Activated T-cell treated with anti-CD3 and anti-CD28 coated beads, Interleukin-2, amount 50 U/mL, for 1 hour (primary cell): Measurements from ENCODE around the gene CDYL2.
"Not testable (repeated sequence)": the region's sequence is repeated elsewhere in the genome, so short reads cannot be mapped to it uniquely, and the experiment has no call there.

Source experiments
- DNase-seq: peaks from one replicate; pipeline ENCODE4 v3.0.0-alpha.2; 2020

CDYL2 gene

DNA sequence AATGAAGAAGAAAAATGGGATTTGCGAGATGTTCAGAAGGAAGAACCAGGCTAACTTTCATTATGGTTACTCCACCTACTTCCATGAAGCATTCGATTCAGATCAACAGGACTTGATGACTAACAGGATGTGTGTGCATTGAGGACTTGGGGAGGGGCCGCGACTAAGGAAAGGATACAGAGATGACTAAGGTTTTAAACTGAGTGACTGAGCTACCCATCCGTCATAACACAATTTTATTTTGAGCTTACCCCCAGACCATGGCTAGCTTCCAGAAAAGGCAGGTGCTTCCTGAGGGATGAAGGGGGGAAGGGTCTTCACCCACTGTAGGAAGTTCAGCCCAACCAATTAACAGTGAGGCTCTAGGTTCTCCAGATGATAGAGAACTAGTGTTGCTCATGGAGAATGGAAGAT, 2.5 kb upstream of the CDYL2 start:
- no peak for DNase-seq

DNA sequence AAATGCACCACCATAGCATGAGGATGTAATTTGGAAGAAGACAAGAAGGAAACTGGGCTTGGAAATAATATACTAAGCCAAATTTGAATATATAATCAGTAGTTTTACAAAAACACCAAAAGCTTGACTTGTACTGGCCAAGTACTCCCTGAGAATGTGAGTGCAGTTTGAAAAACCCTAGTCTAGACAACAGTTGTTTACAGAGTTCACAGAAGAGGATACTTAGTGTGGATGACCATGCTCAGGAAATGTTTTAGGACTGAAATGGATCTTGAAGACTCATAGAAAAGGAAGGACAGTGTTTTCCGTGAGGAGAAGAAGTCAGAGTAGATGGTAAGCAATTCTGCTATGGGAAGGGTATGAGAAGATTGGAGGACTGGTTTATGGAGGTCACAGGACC, 1.9 kb upstream of the CDYL2 start:
- no peak for DNase-seq

DNA sequence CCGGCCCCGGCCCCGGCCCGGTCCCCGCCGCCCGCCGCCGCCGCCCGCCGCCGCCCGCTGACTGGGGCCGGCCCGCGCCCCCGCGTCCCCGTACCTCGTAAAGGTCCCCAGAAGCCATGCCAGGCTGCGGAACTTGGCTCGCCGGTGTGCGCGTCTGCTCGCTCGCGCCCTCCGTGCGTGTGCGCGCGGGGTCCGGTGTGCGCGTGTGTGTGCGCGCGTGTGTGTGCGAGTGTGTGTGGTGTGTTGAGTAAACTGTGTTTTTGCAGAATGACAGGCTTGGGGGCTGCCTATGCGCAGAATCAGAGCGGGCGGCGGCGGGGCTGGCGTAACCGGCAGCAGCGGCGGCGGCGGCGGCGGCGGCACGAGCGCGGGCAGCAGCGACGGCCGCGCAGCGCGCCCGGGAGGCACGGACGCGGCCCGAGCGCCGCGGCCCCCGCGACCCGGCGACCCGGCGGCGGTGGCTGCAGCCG, 307 bp downstream of the CDYL2 start:
- peak; percentile 65 for DNase-seq

DNA sequence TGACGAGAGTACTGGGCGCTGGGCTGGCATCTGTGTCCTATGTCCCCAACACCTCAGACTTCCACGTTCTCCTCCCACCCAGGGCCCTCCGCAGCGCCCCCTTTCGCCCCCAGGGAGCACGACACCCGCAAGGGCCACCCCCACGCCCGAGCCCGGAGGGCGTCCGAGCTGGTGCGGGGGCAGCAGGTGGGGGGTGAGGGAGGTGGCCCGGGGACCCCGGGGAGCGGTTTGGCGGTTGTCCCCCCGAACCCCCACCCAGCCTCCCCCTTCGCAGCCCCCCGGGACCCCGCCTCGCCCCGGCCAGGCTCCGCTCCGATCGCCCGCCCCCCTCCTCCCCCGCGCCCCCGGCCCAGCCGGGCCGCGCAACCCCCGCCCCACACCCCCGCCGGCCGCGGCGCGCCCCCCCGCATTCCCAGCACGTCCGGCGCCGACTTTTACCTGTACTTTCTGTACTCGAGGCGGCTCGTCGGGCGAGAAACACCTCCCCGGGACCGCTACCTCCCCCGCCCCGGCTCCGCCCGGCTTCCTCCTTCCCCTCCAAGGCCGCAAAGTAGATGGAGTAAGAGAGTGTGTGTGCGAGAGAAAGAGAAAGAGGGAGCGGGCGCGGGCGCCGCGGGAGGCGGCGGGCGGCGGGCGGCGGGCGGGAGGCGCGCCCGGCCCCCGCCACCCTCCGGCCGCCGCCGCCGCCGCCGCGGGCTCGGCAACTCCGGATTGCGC, 901 bp downstream of the CDYL2 start:
- DNase-seq = peak; percentile 52

DNA sequence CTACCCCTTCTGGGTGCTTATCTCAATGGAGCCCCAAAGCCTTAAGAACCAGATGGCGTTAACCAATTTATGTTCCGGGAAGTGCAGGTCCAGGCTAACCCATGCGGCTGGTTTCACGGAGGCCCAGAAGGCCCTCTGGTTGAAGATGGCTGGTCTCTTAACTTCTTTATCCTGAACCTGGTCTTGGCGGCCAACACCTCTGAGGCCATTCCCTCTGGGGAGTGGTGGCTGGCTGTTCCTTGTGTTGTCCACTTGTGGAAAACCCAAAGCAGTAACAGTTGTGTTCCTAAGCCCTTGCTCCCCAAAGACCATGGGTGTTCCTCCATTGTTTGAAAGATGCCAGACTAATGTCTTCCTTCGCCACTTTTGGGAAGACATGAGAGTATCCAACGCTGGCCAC, 1.5 kb downstream of the CDYL2 start:
- DNase-seq = no peak

DNA sequence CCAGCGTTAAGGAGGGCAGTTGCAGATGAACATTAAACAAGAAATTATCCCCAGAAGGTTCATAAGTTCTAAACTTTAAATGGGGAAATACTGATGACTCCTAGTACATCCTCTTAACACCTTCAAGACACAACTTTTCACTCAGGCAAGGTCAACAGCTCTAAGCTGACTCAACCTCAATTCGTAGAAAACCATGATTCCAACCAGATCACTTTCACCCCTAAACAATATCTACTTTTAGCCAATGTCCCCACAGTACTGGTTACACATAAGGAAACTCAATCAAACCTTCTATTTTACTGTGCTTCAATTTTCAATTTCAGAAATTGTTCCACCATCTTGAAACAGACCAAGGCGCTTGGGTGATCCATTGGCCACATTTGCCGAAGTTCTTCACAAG, 2.3 kb downstream of the CDYL2 start:
- DNase-seq = no peak

DNA sequence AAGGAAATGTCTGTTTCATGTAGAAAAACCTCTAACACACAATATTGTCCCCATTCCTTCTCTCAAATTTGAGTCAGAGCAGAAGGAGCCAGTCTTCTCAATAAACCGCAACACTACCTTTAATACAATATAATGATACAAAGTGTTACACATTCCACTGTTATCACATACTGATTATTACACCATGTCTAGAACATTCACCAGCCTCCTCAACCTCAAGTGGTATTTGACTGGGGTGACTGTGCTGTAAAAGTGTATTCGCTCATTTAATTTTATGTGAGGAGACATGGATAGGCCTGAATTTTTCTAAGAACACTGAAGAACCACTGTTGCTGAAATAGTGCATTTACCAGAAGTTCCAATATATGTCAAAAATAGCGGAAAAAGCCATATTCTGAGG, 10.3 kb downstream of the CDYL2 start:
- DNase-seq = no peak

DNA sequence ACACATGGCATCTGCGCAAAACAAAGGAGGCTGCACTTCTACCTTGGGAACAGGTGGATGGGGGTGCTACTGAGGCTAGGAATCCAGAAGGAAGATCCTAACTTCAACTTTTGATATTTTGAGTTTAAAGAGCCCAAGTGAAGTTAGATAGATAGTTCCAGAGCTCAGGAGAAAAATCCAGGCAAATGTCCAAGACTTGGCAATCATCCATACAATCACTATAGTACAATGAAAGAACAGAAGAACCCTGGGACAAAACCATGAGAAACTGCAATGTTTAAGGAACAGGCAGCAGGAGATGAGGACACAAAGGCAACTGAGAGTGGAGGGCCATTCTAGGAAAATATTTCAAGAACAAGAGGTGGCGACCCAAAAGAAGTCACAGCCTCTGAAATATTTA, 12.4 kb downstream of the CDYL2 start:
- no peak for DNase-seq

DNA sequence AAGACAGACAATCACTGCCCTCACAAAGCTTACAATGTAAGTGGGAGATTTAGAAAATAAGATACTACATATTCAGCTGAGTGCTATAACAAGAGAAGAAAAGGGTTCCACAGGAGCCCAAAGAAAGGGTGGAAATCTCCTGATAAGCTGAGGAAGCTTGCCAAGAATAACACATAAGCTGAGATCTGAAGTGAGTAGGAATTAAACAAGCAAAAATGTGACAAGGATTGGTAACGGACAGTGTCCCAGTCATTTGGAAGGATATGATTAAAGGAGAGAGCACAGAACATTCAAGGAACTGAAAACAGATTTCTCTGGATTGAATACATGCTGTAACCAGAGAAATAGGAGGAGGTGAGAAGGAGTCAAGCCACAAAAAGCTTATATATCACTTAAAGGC, 13.0 kb downstream of the CDYL2 start:
- no peak for DNase-seq

DNA sequence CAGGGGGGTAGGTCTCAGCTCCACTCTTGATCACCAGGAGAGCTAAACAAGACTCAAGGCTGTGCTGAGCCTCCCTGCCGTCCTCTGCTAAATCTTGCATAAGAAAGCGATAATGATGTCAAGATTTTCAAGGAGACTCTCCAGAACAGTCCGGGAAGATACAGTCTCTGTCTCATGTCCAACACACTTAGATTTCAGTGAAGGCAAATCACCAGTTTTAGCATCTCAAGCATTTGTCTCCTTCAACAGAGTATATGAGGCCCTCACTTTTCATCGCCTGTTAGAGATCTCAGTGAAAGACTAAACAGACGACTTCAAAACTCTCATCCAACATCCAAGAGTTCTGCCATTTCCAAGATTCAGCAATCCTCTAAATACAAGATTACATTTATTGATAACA, 13.6 kb downstream of the CDYL2 start:
- DNase-seq = no peak

DNA sequence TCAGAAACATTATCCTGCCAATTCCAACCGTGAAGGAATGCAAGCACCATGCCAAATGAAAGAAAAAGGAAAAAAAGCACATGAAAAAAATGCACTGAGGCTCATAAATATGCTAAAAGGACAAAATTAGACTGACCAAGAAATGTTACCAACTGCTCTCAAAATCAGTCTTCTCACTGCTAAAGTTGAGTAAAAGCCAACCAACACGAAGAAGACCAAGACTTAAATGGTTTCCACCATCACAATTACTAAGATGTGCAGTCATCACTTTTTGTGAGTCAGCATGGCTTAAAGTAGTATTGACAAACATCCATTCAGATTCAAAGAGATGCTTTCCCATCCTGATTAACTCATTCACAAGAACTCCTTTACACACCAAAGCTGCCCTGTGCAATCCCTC, 16.4 kb downstream of the CDYL2 start:
- no peak for DNase-seq

DNA sequence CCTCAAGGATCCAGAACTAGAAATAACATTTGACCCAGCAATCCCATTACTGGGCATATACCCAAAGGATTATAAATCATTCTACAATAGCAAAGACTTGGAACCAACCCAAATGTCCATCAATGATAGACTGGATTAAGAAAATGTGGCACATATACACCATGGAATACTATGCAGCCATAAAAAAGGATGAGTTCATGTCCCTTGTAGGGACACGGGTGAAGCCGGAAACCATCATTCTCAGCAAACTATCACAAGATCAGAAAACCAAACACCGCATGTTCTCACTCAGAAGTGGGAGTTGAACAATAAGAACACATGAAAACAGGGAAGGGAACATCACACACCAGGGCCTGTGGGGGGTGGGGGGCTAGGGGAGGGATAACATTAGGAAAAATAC, 17.8 kb downstream of the CDYL2 start:
- DNase-seq = not testable (repeated sequence)

DNA sequence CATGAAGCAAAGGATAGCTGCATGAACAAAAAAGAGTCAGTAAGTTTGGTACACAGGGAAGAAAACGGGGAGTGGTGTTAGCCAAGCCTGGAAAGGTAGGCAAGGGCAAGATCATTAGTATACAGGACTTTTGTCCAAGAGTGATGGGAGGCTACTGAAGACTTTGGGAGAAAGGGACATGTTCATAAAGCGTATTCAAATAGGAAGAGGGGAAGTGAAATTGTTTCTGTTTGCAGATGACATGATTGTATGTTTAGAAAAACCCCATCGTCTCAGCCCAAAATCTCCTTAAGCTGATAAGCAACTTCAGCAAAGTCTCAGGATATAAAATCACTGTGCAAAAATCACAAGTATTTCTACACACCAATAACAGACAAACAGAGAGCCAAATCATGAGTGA, 19.4 kb downstream of the CDYL2 start:
- DNase-seq = no peak

DNA sequence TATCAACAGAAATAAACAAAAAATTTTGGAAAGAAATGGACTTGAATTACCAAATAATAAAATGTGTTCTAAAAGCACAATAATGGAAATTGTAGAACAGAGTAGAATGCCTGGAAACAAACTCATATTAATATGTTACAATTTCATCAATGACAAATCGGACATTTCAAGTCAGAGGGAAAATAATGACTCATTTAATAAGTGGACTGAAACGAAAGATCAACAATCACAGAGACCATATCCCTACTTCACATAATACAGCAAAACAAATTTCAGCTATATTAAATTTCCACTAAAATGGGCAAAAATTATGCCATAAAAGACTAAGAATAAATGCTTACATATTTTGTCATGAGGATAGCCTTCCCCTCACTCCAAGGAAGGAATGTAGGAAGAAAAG, 25.7 kb downstream of the CDYL2 start:
- DNase-seq = no peak

DNA sequence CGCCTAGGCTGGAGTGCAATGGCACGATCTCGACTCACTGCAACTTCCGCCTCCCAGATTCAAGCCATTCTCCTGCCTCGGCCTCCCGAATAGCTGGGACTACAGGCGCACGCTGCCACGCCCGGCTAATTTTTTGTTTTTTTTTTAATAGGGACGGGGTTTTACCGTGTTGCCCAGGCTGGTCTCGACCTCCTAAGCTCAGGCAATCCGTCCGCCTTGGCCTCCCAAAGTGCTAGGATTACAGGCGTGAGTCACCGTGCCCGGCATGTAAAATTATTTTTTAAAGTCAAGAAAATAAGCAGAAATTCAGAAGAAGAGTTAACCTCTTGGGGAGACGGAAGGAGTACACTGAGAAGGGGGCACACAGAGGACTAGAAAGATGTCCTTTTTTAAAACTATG, 27.5 kb downstream of the CDYL2 start:
- no peak for DNase-seq

DNA sequence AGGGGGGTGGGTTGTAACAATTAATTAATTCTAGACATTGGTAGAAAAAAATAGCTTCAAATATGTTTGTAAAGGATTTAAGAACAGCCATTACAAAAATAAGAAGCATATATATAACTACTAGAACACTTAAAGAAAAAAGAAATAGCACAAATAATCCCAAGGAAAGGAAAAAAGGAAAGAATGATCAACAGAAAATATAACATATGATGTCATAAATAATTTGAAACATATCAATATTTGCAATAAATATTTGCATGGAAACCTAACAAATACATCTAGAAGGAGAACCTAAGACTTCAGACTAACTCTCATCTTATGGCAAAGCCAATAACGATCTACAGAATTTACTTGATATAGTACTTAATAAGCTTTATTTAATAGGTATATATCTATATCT, 28.9 kb downstream of the CDYL2 start:
- no peak for DNase-seq

DNA sequence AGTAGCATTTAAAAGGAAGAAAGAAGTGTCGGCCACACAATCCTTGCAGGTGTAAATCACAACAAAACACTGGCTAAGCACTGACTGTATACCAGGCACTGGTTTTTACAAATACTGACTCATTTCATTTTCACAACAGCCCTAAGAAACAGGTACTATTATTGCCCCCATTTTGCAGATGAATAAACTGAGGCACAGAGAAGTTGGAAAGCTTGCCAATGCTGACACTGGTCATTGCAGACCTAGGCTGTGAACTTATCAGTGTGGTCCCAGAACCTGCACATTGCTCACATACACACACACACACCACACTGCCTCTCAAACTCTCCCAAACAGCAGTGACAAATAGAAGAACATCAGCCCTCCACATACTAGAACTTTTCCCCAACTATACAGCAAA, 37.6 kb downstream of the CDYL2 start:
- DNase-seq = no peak

DNA sequence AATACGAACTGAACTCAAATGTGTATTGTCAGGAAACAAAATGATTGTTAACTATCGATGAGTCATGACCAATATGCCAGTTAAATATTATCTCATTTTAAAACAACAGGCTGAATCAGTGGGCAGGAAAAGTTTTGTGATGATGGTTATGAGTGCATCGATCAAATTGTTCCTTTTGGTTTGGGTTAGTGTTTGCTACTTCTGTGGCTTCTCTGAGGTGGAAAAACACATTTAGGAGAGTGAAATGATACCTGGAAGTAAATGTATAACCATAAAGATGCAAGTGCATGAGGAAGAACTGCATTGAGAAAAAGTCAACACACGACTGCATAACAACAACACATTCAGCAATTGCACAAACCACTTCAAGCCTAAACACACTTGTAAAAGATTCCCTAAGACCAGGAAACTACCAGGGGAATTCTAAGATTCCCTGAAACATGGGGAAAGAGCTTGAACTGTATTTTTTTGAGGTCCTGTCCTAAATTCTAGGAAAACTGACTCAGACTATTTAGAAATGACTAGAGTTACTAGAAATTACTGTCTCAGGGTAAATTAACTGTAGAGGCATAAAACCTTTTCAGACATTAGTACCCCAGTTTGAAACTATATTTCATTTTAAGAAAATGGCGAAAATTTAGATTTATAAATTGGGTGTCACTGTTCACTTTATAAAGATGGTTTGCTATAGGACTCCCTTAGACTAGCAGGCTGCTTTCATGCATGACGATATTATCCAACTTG, 44.8 kb downstream of the CDYL2 start:
- DNase-seq = no peak

DNA sequence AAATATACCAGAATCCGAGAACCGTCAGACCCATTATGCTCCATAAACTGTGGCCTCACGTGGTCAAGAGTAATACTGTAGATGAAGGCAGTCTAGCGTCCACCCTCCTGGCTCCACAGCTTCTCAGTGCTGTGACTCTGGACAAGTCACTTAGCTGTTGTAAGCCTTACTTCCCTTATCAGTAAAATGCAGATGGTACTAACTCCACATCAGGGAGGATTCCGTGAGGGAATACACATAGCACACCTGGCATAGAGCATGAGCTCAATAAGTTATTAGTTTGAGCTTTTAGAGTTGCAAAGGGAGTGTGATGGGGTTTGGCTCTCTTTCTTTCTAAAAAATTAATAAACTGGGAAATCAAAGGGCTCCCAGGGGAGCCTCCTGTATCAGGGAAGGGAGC, 49.9 kb downstream of the CDYL2 start:
- DNase-seq = no peak

DNA sequence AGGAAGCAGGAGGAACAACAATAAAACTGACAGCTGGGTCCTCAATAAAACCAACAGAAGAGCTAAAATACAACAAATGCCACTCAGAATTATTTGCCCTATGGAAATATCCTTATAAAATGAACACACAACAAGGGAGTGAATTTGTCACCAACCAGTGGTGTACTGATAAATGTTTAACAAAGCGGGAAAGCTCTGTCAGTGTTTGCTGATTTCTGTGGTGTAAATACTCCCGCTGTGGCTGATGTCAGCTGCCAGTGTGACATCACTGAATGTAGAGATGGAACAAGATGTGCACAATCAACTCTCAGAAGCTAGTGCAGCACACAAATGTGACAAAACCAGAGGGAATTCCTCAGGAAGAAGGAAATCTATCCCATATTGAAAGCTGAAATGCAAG, 51.9 kb downstream of the CDYL2 start:
- DNase-seq = no peak

DNA sequence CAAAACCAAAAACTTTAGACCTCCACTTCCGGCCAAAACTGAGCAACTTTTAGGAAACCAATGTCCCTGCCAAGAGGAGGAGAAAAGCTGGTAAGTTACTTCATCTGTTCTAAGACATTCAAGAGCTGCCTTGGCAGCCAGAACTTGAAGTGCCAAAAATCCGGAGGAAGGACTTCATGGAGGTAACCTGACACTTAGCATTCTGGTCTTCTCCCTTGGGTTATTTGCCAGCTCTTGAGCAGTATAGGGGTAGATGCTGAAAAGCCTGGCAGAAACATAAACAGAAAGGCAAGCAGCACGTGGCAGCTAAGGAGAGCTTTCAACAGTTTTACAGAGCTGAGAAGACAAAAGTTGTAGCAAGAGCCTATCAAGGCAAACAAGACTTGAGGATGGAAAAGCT, 53.2 kb downstream of the CDYL2 start:
- no peak for DNase-seq

DNA sequence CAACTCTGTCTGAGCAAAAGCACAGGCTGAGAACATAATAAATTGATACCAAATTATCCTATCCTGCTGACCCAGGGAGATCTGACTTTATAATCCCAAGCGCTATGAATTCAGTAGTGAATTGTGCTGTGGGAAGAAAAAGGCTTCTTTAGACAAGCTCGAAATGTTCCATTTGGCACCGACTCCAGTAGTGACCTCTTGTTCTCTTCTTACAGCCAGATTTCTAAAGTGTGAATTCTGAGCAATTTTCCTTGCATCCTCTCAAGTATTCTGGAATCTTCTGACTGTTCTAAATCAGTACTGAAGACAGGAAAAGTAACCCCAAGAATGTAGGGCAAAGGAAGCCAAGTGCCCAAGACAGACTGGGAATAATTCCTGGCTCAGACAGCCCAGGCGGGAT, 58.2 kb downstream of the CDYL2 start:
- no peak for DNase-seq

DNA sequence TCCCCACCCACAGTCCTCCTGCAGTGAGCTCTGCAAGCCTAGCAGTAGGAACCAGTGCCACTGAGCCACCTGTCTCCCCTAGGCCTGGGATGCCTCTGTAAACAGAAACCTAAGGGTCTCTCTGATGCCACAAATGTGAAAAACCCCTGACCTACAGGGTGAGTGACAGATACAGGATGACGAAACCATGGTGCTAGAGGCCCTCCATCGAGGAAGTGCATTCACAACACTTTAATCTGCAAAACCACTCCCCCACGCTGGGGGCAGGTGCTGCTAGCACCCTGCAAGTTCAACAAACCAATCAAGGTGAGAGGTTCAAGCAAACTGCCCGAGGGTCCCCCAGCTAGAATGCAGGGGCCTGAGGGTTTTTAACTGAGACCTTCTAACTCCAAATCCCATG, 59.5 kb downstream of the CDYL2 start:
- DNase-seq = no peak

DNA sequence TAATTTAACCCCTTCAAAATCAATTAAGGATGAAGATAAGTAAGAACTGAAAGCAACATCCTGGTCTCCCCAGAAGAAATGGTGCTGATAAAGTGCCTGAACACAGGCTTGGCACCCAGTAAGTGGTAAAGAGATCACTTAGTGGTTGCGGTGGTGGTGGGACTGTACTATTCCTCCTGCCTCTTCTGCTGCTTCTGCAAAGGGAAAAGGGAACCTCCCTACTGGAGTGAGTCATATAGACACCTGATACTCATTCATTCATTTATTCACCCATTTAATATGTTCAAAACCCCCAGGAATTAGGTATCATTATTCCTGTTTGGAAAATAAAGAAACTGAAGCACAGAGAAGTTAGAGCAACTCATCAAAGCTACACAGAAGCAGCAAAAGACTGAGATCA, 60.6 kb downstream of the CDYL2 start:
- no peak for DNase-seq

DNA sequence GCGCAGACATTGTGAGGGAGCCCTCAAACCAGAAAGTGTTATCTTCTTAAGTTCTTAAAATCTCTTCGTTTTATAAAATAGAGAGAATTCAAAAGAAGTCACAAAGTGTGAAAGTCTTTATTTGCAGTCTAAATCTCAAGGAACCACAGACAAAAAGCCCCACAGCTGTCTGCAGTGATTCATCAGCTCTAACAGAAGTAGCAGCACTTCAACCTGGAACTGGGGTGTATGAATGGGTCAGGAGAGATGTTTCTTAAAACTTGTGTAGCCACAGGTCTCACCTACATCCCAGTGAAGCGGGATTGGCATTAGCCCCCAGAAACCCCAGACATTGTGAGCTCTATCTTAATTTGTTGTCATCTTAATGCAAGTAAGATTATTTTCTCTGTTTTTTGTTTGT, 61.1 kb downstream of the CDYL2 start:
- DNase-seq = no peak
